Keratinocyte (primary cell): Measurements from ENCODE around the gene PRG2. TPM values are rescaled to one million over a fixed set of nuclear protein-coding genes. Genes with fewer than 3 reads are reported as not detected.
"Not testable (repeated sequence)": the region's sequence is repeated elsewhere in the genome, so short reads cannot be mapped to it uniquely, and the experiment has no call there.

Experiments used
- DNase-seq: peaks from one replicate; pipeline ENCODE4 v3.0.0-alpha.2; 2011; ENCODE audit warnings: low read depth, missing footprints, low spot score
- FAIRE-seq: peaks from 2 replicates; lab custom pipeline; 2011; peaks lifted over from hg19 to GRCh38; lab: Jason Lieb, UNC
- H2AFZ ChIP-seq: 2 replicates; pipeline ENCODE4 v1.6.0; 2012; ENCODE audit warnings: low read length, control low read depth, inconsistent platforms; ENCODE audit not compliant: control insufficient read depth
- H3K27ac ChIP-seq: 2 replicates; pipeline ENCODE4 v1.5.1; 2011; ENCODE audit warnings: low read length; ENCODE audit not compliant: control insufficient read depth, insufficient read depth
- H3K27me3 ChIP-seq: 3 replicates; pipeline ENCODE4 v1.6.0; 2011; ENCODE audit warnings: low read length; ENCODE audit not compliant: control insufficient read depth, insufficient read depth; ENCODE audit errors: extremely low read depth
- H3K36me3 ChIP-seq, 2 experiments: 2 replicates in 1 of 2; 3 replicates in 1 of 2; pipeline ENCODE4 v1.5.1; 2011; ENCODE audit warnings: low read length in 2 of 2, mild to moderate bottlenecking in 1 of 2; ENCODE audit not compliant: control insufficient read depth in 2 of 2, insufficient read depth in 2 of 2; ENCODE audit errors: extremely low read depth in 1 of 2
- H3K4me1 ChIP-seq: 3 replicates; pipeline ENCODE4 v1.5.1; 2011; ENCODE audit warnings: low read length; ENCODE audit not compliant: control insufficient read depth, insufficient read depth; ENCODE audit errors: extremely low read depth
- H3K4me2 ChIP-seq: 3 replicates; pipeline ENCODE4 v1.6.0; 2011; ENCODE audit warnings: low read depth, low read length; ENCODE audit not compliant: control insufficient read depth, insufficient read depth; ENCODE audit errors: extremely low read depth
- H3K4me3 ChIP-seq, 3 experiments: fragments of 200-600 bp in 1 of 3; sonication (generic) in 1 of 3; 2 replicates in 2 of 3; 3 replicates in 1 of 3; pipeline ENCODE4 v1.5.1; 2011 to 2016; ENCODE audit warnings: low read length in 3 of 3, mild to moderate bottlenecking in 3 of 3, control low read depth in 2 of 3, inconsistent platforms in 1 of 3, low read depth in 1 of 3, mixed read lengths in 1 of 3, mixed run types in 1 of 3, moderate library complexity in 1 of 3; ENCODE audit not compliant: control insufficient read depth in 2 of 3, insufficient read depth in 2 of 3; ENCODE audit errors: extremely low read depth in 1 of 3
- H3K79me2 ChIP-seq: 2 replicates; pipeline ENCODE4 v1.6.0; 2012; ENCODE audit warnings: low read length; ENCODE audit not compliant: control insufficient read depth, insufficient read depth
- H3K9ac ChIP-seq: 3 replicates; pipeline ENCODE4 v1.6.0; 2011; ENCODE audit warnings: low read length; ENCODE audit not compliant: control insufficient read depth, insufficient read depth; ENCODE audit errors: extremely low read depth
- H3K9me1 ChIP-seq: 3 replicates; pipeline ENCODE4 v1.6.0; 2011; ENCODE audit warnings: low read length; ENCODE audit not compliant: control insufficient read depth, insufficient read depth; ENCODE audit errors: extremely low read depth
- H3K9me3 ChIP-seq: 2 replicates; pipeline ENCODE4 v1.5.1; 2012; ENCODE audit warnings: low read depth, low read length; ENCODE audit not compliant: control insufficient read depth
- H4K20me1 ChIP-seq: 3 replicates; pipeline ENCODE4 v1.6.0; 2011; ENCODE audit warnings: low read length; ENCODE audit not compliant: control insufficient read depth, insufficient read depth; ENCODE audit errors: extremely low read depth
- EZH2 ChIP-seq: IDR thresholded peaks from one replicate; pipeline ENCODE4 v1.6.1; 2012; ENCODE audit warnings: inconsistent platforms, mild to moderate bottlenecking, low read length, moderate library complexity
- dilution Hi-C: fragments of 300-500 bp; cut with MboI; formaldehyde crosslinking; loops from one replicate; pipeline ENCODE4 v1.7.0; 2020; ENCODE audit warnings: low sequenced_read_pairs; ENCODE audit not compliant: extremely low pct_ligation_motif_present
- polyA plus RNA-seq, 5 experiments: library from polyadenylated mRNA; depleted of rRNA in 3 of 5; stranded (reverse) in 3 of 5; stranded (forward) in 1 of 5; unstranded in 1 of 5; fragments of >200 nt; gene quantifications; 1 replicate in 1 of 5; 2 replicates in 3 of 5; 3 replicates in 1 of 5; pipeline versions ENCODE4 v1.2.1 to v1.2.3, GENCODE V29; 2011 to 2012; ENCODE audit warnings: missing spikeins in 2 of 5, low read depth in 1 of 5, low replicate concordance in 1 of 5
- TF ChIP-seq, protein P1 (sequence below), 3 experiments: IDR thresholded peaks in 1 of 3; conservative IDR thresholded peaks in 1 of 3; optimal IDR thresholded peaks in 1 of 3; 2 replicates in 2 of 3; 3 replicates in 1 of 3; pipeline versions ENCODE3 to v1.5.1; 2011; ENCODE audit warnings: low read length in 3 of 3, mild to moderate bottlenecking in 3 of 3, moderate library complexity in 2 of 3, control low read depth in 1 of 3, inconsistent platforms in 1 of 3; ENCODE audit not compliant: insufficient read depth in 2 of 3; ENCODE audit errors: extremely low read depth in 1 of 3

PRG2 gene
- polyA plus RNA-seq, 1 donor (not counting 4 experiments of a cell fraction or from before 2014, with no cell fraction given): 0.09 TPM

DNA sequence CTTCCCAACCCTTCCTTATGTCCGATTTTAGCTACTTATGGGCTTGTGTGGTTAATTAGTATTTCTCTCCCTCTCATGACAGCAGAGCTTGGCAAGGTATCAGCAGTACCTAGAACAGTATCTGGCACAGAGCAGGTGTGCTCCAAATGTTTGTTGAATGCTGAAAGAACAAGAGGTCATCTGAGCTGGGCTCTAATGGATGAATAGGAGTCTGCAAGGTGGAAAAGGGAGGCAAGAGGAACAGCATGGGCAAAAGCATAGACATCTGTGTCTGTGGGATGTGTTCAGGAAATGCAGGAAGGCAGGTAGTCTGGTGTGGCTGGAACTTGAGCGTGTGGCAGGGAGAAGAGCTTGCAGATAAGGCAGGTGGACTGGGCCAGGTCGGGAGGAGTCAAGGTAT, 28.5 kb downstream of the PRG2 start:
- Histone ChIP-seq H3K9me3 (no peaks in the 10 kb centered on the region), H3K27ac (no peak overlapping the region), H3K27me3 (no peaks in the 10 kb centered on the region), H3K36me3 (no peaks in the 10 kb centered on the region), H4K20me1 (no peaks in the 10 kb centered on the region), H3K9me1 (no peaks in the 10 kb centered on the region), H3K4me2 (no peak overlapping the region), H2AFZ (no peak overlapping the region), H3K4me3 (no peak overlapping the region), H3K79me2 (no peaks in the 10 kb centered on the region), H3K4me1 (peaks cover 15% of the 10 kb centered on the region), H3K9ac (no peak overlapping the region)
- FAIRE-seq: no peak
- dilution Hi-C loops: no loop called here
- DNase-seq: no peak
- TF ChIP-seq, protein P1, sequence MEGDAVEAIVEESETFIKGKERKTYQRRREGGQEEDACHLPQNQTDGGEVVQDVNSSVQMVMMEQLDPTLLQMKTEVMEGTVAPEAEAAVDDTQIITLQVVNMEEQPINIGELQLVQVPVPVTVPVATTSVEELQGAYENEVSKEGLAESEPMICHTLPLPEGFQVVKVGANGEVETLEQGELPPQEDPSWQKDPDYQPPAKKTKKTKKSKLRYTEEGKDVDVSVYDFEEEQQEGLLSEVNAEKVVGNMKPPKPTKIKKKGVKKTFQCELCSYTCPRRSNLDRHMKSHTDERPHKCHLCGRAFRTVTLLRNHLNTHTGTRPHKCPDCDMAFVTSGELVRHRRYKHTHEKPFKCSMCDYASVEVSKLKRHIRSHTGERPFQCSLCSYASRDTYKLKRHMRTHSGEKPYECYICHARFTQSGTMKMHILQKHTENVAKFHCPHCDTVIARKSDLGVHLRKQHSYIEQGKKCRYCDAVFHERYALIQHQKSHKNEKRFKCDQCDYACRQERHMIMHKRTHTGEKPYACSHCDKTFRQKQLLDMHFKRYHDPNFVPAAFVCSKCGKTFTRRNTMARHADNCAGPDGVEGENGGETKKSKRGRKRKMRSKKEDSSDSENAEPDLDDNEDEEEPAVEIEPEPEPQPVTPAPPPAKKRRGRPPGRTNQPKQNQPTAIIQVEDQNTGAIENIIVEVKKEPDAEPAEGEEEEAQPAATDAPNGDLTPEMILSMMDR (optimal IDR thresholded peaks at IDR 0.05 in 1 of 3, IDR thresholded peaks at IDR 0.05 in 1 of 3, conservative IDR thresholded peaks at IDR 0.05 in 1 of 3; ENCODE audit: extremely low read depth in 1 of 3, insufficient read depth in 2 of 3, low read length in 3 of 3): no peak
- TF ChIP-seq EZH2: no peak

DNA sequence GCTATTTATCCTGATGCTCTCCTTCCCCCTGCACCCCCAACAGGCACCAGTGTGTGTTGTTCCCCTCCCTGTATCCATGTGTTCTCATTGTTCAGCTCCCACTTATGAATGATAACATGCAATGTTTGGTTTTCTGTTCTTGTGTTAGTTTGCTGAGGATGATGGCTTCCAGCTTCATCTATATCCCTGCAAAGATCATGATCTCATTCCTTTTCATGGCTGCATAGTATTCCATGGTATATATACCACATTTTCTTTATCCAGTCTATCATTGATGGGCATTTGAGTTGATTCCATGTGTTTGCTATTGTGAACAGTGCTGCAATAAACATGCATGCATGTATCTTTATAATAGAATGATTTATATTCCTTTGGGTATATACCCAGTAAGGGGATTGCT, 29.0 kb downstream of the PRG2 start:
- H3K4me2 ChIP-seq, H3K27ac ChIP-seq, H3K27me3 ChIP-seq, H2AFZ ChIP-seq, H4K20me1 ChIP-seq, H3K36me3 ChIP-seq, FAIRE-seq, H3K9ac ChIP-seq, H3K9me3 ChIP-seq, DNase-seq, H3K79me2 ChIP-seq, H3K4me3 ChIP-seq, dilution Hi-C loops, H3K9me1 ChIP-seq: not testable (repeated sequence)
- peaks cover 17% of the 10 kb centered on the region for H3K4me1 ChIP-seq

DNA sequence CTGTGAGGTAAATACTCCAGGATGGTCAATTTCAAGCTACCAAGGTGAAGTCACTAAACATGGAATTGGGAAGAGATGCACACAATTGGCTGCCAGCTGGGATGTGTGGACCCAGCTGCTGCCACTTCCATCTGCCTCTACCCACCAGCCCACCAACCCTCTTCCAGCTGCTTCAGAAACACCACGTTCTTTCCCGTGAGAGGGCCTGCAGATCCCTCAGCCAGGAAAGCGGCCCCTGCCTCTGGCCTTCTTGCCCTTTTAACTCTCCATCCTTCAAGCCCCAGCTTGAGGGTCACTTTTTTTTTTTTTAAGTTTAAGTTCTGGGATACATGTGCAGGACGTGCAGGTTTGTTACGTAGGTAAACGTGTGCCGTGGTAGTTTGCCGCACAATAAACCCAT, 29.5 kb downstream of the PRG2 start:
- DNase-seq (no peak), FAIRE-seq (no peak)
- Histone ChIP-seq H3K4me1 (peaks cover 21% of the 10 kb centered on the region), H3K27me3 (no peaks in the 10 kb centered on the region), H4K20me1 (no peaks in the 10 kb centered on the region), H3K9me3 (no peaks in the 10 kb centered on the region), H3K27ac (no peak overlapping the region), H3K9me1 (no peaks in the 10 kb centered on the region), H2AFZ (no peak overlapping the region), H3K9ac (no peak overlapping the region), H3K4me3 (no peak overlapping the region), H3K36me3 (no peaks in the 10 kb centered on the region), H3K79me2 (no peaks in the 10 kb centered on the region), H3K4me2 (no peak overlapping the region)
- TF ChIP-seq EZH2: no peak
- TF ChIP-seq, protein P1 (optimal IDR thresholded peaks at IDR 0.05 in 1 of 3, IDR thresholded peaks at IDR 0.05 in 1 of 3, conservative IDR thresholded peaks at IDR 0.05 in 1 of 3; ENCODE audit: extremely low read depth in 1 of 3, insufficient read depth in 2 of 3, low read length in 3 of 3): no peak
- dilution Hi-C loops: no loop called here
